GM12878 (cell line): Measurements from ENCODE around the gene PUS10. TPM values are rescaled to one million over a fixed set of nuclear protein-coding genes. Genes with fewer than 3 reads are reported as not detected.

ENCODE experiments used
- ASH2L ChIP-seq: fragments of 300-600, 200-600 bp; sonication (generic); IDR thresholded peaks from 2 replicates; pipeline ENCODE4 v1.6.1; 2017; ENCODE audit warnings: low read depth, mild to moderate bottlenecking, borderline replicate concordance
- ATF7 ChIP-seq: fragments of 450-650 bp; IDR thresholded peaks from 2 replicates; pipeline ENCODE4 v1.6.1; 2016; ENCODE audit warnings: low read depth, mild to moderate bottlenecking
- BHLHE40 ChIP-seq, 2 experiments: fragments of 450-650 bp in 1 of 2; IDR thresholded peaks; 2 replicates each; pipeline ENCODE4 v1.6.1; 2011 to 2017; ENCODE audit warnings: low read depth in 2 of 2, borderline replicate concordance in 1 of 2, improper control_type of control experiment in 1 of 2, low read length in 1 of 2, mild to moderate bottlenecking in 1 of 2
- BMI1 ChIP-seq: fragments of 450-650 bp; IDR thresholded peaks from 2 replicates; pipeline ENCODE4 v1.6.1; 2016; ENCODE audit warnings: mild to moderate bottlenecking, moderate library complexity, borderline replicate concordance
- CBFB ChIP-seq: IDR thresholded peaks from 2 replicates; pipeline ENCODE4 v1.6.1; 2016; ENCODE audit warnings: antibody characterized with exemption, low read depth
- CREM ChIP-seq: IDR thresholded peaks from 2 replicates; pipeline ENCODE4 v1.6.1; 2014; ENCODE audit warnings: antibody characterized with exemption, low read depth
- EP300 ChIP-seq, 2 experiments: fragments of 150-350 bp in 1 of 2; IDR thresholded peaks; 2 replicates each; pipeline ENCODE4 v1.6.1; 2011 to 2012; ENCODE audit warnings: low read depth in 2 of 2, low read length in 2 of 2, borderline replicate concordance in 1 of 2, improper control_type of control experiment in 1 of 2, inconsistent platforms in 1 of 2; ENCODE audit not compliant: control insufficient read depth in 1 of 2
- GATAD2B ChIP-seq: fragments of 450-650 bp; conservative IDR thresholded peaks from 2 replicates; pipeline ENCODE4 v1.6.1; 2017; ENCODE audit warnings: low read depth, mild to moderate bottlenecking, moderate library complexity
- IRF4 ChIP-seq: IDR thresholded peaks from 2 replicates; pipeline ENCODE4 v1.6.1; 2011; ENCODE audit warnings: low read depth, low read length
- KLF5 ChIP-seq: fragments of 450-650 bp; IDR thresholded peaks from 2 replicates; pipeline ENCODE4 v1.6.1; 2014; ENCODE audit warnings: mild to moderate bottlenecking; ENCODE audit not compliant: partially characterized antibody
- MEF2A ChIP-seq: IDR thresholded peaks from 2 replicates; pipeline ENCODE4 v1.6.1; 2011; ENCODE audit warnings: low read depth, mild to moderate bottlenecking, low read length, moderate library complexity; ENCODE audit not compliant: insufficient read depth
- PAX5 ChIP-seq: IDR thresholded peaks from 2 replicates; pipeline ENCODE4 v1.6.1; 2011; ENCODE audit warnings: low read depth, low read length, borderline replicate concordance
- RAD51 ChIP-seq: fragments of 450-650 bp; IDR thresholded peaks from 2 replicates; pipeline ENCODE4 v1.6.1; 2016; ENCODE audit warnings: moderate library complexity, mild to moderate bottlenecking, inconsistent platforms
- SPI1 ChIP-seq: IDR thresholded peaks from 2 replicates; pipeline ENCODE4 v1.6.1; 2011; ENCODE audit warnings: low read depth, mild to moderate bottlenecking, low read length, moderate library complexity, borderline replicate concordance; ENCODE audit not compliant: insufficient read depth
- STAT3 ChIP-seq: IDR thresholded peaks from 2 replicates; pipeline ENCODE4 v1.6.1; 2011; ENCODE audit warnings: low read depth, low read length, improper control_type of control experiment
- TCF12 ChIP-seq: IDR thresholded peaks from 2 replicates; pipeline ENCODE4 v1.6.1; 2011; ENCODE audit warnings: low read depth, mild to moderate bottlenecking, low read length
- YY1 ChIP-seq: IDR thresholded peaks from 2 replicates; pipeline ENCODE4 v1.6.1; 2011; ENCODE audit warnings: low read depth, mild to moderate bottlenecking, low read length
- ZBED1 ChIP-seq: IDR thresholded peaks from 2 replicates; pipeline ENCODE4 v1.6.1; 2016; ENCODE audit warnings: borderline replicate concordance
- ZNF274 ChIP-seq: IDR thresholded peaks from one replicate; pipeline ENCODE4 v1.8.0; 2011; ENCODE audit not compliant: insufficient read length, insufficient read depth
- polyA plus RNA-seq, 11 experiments: library from polyadenylated mRNA; depleted of rRNA in 4 of 11; unstranded in 6 of 11; stranded (reverse) in 5 of 11; fragments of >200 nt; fragmentation: Nextera tagmentation in 4 of 11; fragmentation: Illumina TruSeq in 1 of 11; extraction: Ambion mirVana in 4 of 11; extraction: Trizol in 1 of 11; gene quantifications; 1 replicate in 1 of 11; 2 replicates in 10 of 11; pipeline versions ENCODE4 v1.2.1 to v1.2.3, GENCODE V29; 2011 to 2016; ENCODE audit warnings: inconsistent platforms in 2 of 11, missing spikeins in 2 of 11, low read depth in 1 of 11
- total RNA-seq, 4 experiments: library from RNA; depleted of rRNA in 3 of 4; stranded (reverse); fragments of >200 nt in 3 of 4; fragmentation: Illumina TruSeq in 1 of 4; extraction: Trizol in 1 of 4; gene quantifications; 2 replicates each; pipeline versions ENCODE4 v1.2.1 to v1.2.3, GENCODE V29; 2013 to 2021
- TF ChIP-seq, protein P1 (sequence below): IDR thresholded peaks from 2 replicates; pipeline ENCODE4 v1.6.1; 2011; ENCODE audit warnings: low read depth, low read length, improper control_type of control experiment, borderline replicate concordance
- TF ChIP-seq, protein P2 (sequence below): fragments of 450-650 bp; IDR thresholded peaks from 2 replicates; pipeline ENCODE4 v1.6.1; 2017; ENCODE audit warnings: mild to moderate bottlenecking
- TF ChIP-seq, protein P3 (sequence below): fragments of 450-650 bp; IDR thresholded peaks from 2 replicates; pipeline ENCODE4 v1.6.1; 2017; ENCODE audit warnings: low read depth, mild to moderate bottlenecking, moderate library complexity
- TF ChIP-seq, protein P4 (sequence below): IDR thresholded peaks from 2 replicates; pipeline ENCODE4 v1.6.1; 2012; ENCODE audit warnings: low read depth, low read length, improper control_type of control experiment

PUS10 gene
- total and polyA plus RNA-seq, 10 of the 15 experiments (the other 5 are each of a cell fraction or from before 2014, with no cell fraction given) = 9.1 to 17.0 (median 13.0) TPM

DNA sequence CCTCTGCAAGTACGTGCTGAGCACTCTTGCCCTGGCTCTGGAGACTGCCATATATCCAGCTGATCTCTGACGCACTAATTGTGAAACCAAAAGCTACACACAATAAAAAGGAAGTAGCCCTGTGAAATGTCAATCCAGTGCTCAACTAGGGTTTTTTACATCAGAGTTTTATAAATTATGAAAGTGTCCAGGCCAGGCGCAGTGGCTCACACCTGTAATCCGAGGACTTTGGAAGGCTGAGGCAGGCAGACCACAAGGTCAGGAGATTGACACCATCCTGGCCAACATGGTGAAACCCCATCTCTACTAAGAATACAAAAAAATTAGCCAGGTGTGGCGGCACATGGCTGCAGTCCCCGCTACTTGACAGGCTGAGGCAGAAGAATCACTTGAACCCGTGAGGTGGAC, 25.1 kb downstream of the PUS10 start (continued):
- TF ChIP-seq, protein P1, sequence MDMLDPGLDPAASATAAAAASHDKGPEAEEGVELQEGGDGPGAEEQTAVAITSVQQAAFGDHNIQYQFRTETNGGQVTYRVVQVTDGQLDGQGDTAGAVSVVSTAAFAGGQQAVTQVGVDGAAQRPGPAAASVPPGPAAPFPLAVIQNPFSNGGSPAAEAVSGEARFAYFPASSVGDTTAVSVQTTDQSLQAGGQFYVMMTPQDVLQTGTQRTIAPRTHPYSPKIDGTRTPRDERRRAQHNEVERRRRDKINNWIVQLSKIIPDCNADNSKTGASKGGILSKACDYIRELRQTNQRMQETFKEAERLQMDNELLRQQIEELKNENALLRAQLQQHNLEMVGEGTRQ = no peak
- peak; percentile 42; the same call in 1 of the 2 replicates for TF ChIP-seq ZBED1
- 0 out of 2 replicates have a peak, but pooled peaks have one; percentile 48 for TF ChIP-seq BMI1
- peak; percentile 67; the same call in 1 of the 2 replicates for TF ChIP-seq CBFB
- TF ChIP-seq BHLHE40 (IDR thresholded peaks at IDR 0.05; ENCODE audit: borderline replicate concordance in 1 of 2, low read depth in 2 of 2, low read length in 1 of 2) = peak; percentile 86 to 96
- no peak for TF ChIP-seq ASH2L
- TF ChIP-seq PAX5 = peak; percentile 53; the same call in 1 of the 2 replicates
- no peak for TF ChIP-seq ZNF274
- 0 out of 2 replicates have a peak, but pooled peaks have one; percentile 52 for TF ChIP-seq GATAD2B
- TF ChIP-seq, protein P2, sequence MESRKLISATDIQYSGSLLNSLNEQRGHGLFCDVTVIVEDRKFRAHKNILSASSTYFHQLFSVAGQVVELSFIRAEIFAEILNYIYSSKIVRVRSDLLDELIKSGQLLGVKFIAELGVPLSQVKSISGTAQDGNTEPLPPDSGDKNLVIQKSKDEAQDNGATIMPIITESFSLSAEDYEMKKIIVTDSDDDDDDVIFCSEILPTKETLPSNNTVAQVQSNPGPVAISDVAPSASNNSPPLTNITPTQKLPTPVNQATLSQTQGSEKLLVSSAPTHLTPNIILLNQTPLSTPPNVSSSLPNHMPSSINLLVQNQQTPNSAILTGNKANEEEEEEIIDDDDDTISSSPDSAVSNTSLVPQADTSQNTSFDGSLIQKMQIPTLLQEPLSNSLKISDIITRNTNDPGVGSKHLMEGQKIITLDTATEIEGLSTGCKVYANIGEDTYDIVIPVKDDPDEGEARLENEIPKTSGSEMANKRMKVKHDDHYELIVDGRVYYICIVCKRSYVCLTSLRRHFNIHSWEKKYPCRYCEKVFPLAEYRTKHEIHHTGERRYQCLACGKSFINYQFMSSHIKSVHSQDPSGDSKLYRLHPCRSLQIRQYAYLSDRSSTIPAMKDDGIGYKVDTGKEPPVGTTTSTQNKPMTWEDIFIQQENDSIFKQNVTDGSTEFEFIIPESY = 0 out of 2 replicates have a peak, but pooled peaks have one; percentile 33
- TF ChIP-seq KLF5 = peak; percentile 73
- TF ChIP-seq CREM = peak; percentile 81
- TF ChIP-seq ATF7 = peak; percentile 85
- TF ChIP-seq, protein P3, sequence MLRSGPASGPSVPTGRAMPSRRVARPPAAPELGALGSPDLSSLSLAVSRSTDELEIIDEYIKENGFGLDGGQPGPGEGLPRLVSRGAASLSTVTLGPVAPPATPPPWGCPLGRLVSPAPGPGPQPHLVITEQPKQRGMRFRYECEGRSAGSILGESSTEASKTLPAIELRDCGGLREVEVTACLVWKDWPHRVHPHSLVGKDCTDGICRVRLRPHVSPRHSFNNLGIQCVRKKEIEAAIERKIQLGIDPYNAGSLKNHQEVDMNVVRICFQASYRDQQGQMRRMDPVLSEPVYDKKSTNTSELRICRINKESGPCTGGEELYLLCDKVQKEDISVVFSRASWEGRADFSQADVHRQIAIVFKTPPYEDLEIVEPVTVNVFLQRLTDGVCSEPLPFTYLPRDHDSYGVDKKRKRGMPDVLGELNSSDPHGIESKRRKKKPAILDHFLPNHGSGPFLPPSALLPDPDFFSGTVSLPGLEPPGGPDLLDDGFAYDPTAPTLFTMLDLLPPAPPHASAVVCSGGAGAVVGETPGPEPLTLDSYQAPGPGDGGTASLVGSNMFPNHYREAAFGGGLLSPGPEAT = peak; percentile 88
- TF ChIP-seq STAT3 = peak; percentile 73; the same call in 1 of the 2 replicates
- peak; percentile 72; the same call in 1 of the 2 replicates for TF ChIP-seq TCF12
- TF ChIP-seq RAD51 = peak; percentile 67; the same call in 1 of the 2 replicates
- TF ChIP-seq IRF4 = 0 out of 2 replicates have a peak, but pooled peaks have one; percentile 21
- TF ChIP-seq MEF2A = peak; percentile 18; the same call in 1 of the 2 replicates
- peak; percentile 82 to 93 for TF ChIP-seq EP300 (IDR thresholded peaks at IDR 0.05; ENCODE audit: borderline replicate concordance in 1 of 2, control insufficient read depth in 1 of 2, low read depth in 2 of 2, low read length in 2 of 2)
- TF ChIP-seq, protein P4, sequence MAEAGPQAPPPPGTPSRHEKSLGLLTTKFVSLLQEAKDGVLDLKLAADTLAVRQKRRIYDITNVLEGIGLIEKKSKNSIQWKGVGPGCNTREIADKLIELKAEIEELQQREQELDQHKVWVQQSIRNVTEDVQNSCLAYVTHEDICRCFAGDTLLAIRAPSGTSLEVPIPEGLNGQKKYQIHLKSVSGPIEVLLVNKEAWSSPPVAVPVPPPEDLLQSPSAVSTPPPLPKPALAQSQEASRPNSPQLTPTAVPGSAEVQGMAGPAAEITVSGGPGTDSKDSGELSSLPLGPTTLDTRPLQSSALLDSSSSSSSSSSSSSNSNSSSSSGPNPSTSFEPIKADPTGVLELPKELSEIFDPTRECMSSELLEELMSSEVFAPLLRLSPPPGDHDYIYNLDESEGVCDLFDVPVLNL = no peak
- TF ChIP-seq YY1 = peak; percentile 43; the same call in 1 of the 2 replicates
- TF ChIP-seq SPI1 = peak; percentile 82
